K562 (cell line): ENCODE data around the gene CCDC137. TPM values are rescaled to one million over a fixed set of nuclear protein-coding genes. Genes with fewer than 3 reads are reported as not detected.

Source experiments
- BACH1 ChIP-seq: fragments of 200-800 bp; sonication (Bioruptor generic); IDR thresholded peaks from 2 replicates; pipeline ENCODE4 v1.6.1; 2016; ENCODE audit warnings: missing genetic modification characterization, missing compliant biosample characterization
- BRCA1 ChIP-seq, 2 experiments: fragments of 450-650 bp in 1 of 2; sonication (generic) in 1 of 2; formaldehyde crosslinking in 1 of 2; IDR thresholded peaks; 2 replicates each; pipeline versions ENCODE4 v1.5.0 to v1.6.1; 2017 to 2020; ENCODE audit warnings: mild to moderate bottlenecking in 1 of 2, missing genetic modification reagents in 1 of 2
- CBX2 ChIP-seq: fragments of 200-600 bp; sonication (generic); IDR thresholded peaks from one replicate; pipeline ENCODE4 v1.6.1; 2012; ENCODE audit warnings: mild to moderate bottlenecking, low read length, inconsistent platforms; ENCODE audit not compliant: insufficient read depth, poor library complexity, severe bottlenecking
- EGR1 ChIP-seq: fragments of 450-650 bp; conservative IDR thresholded peaks from 2 replicates; pipeline ENCODE4 v1.6.1; 2017; ENCODE audit warnings: mild to moderate bottlenecking
- FOXP1 ChIP-seq: sonication (generic); formaldehyde crosslinking; IDR thresholded peaks from 2 replicates; pipeline ENCODE4 v1.8.0; 2022; ENCODE audit warnings: mild to moderate bottlenecking, missing genetic modification reagents
- MTA3 ChIP-seq: fragments of 450-650 bp; formaldehyde crosslinking; IDR thresholded peaks from 2 replicates; pipeline ENCODE4 v1.6.1; 2017; ENCODE audit warnings: mild to moderate bottlenecking, borderline replicate concordance
- NFIX ChIP-seq: fragments of 250-450 bp; sonication (Bioruptor Pico); IDR thresholded peaks from 2 replicates; pipeline ENCODE4 v1.4.0; 2020; ENCODE audit warnings: low read depth, mild to moderate bottlenecking, moderate library complexity
- PHF20 ChIP-seq: fragments of 450-650 bp; IDR thresholded peaks from 2 replicates; pipeline ENCODE4 v1.6.1; 2018; ENCODE audit not compliant: partially characterized antibody
- PHF21A ChIP-seq: fragments of 450-650 bp; IDR thresholded peaks from 2 replicates; pipeline ENCODE4 v1.6.1; 2017; ENCODE audit warnings: low read depth, borderline replicate concordance
- RBM15 ChIP-seq: fragments of 200-400 bp; formaldehyde crosslinking; IDR thresholded peaks from 2 replicates; pipeline ENCODE4 v1.6.1; 2018; ENCODE audit warnings: mild to moderate bottlenecking, low read length, moderate library complexity; ENCODE audit not compliant: insufficient read depth
- SMAD1 ChIP-seq: fragments of 150-350 bp; IDR thresholded peaks from 2 replicates; pipeline ENCODE4 v1.6.1; 2014; ENCODE audit warnings: low read length, low read depth; ENCODE audit not compliant: partially characterized antibody
- SMARCA5 ChIP-seq: fragments of 450-650 bp; IDR thresholded peaks from 2 replicates; pipeline ENCODE4 v1.6.1; 2016
- SOX6 ChIP-seq: fragments of 450-650 bp; IDR thresholded peaks from 2 replicates; pipeline ENCODE4 v1.6.1; 2014; ENCODE audit warnings: mild to moderate bottlenecking
- TCF3 ChIP-seq: sonication (generic); formaldehyde crosslinking; IDR thresholded peaks from 2 replicates; pipeline ENCODE4 v1.4.0; 2020; ENCODE audit warnings: mild to moderate bottlenecking, missing genetic modification reagents
- TCF7 ChIP-seq: sonication (generic); IDR thresholded peaks from 2 replicates; pipeline ENCODE4 v1.6.1; 2016; ENCODE audit warnings: antibody characterized with exemption, borderline replicate concordance
- XRCC5 ChIP-seq: fragments of 200-400 bp; formaldehyde crosslinking; IDR thresholded peaks from 2 replicates; pipeline ENCODE4 v1.6.1; 2017; ENCODE audit warnings: low read depth, mild to moderate bottlenecking, low read length
- ZEB2 ChIP-seq: fragments of 450-650 bp; IDR thresholded peaks from 2 replicates; pipeline ENCODE4 v1.6.1; 2016
- ZNF431 ChIP-seq: sonication (generic); formaldehyde crosslinking; IDR thresholded peaks from 2 replicates; pipeline ENCODE4 v1.8.0; 2022; ENCODE audit warnings: mild to moderate bottlenecking, missing genetic modification reagents
- polyA plus RNA-seq, 8 experiments: library from polyadenylated mRNA; depleted of rRNA in 4 of 8; stranded (reverse) in 5 of 8; unstranded in 3 of 8; fragments of >200 nt; fragmentation: Nextera tagmentation in 2 of 8; fragmentation: Illumina TruSeq in 1 of 8; extraction: Ambion mirVana in 2 of 8; extraction: Trizol in 1 of 8; gene quantifications; 2 replicates each; pipeline versions ENCODE4 v1.2.1 to v1.2.3, GENCODE V29; 2011 to 2014; ENCODE audit warnings: inconsistent platforms in 1 of 8, missing spikeins in 1 of 8
- total RNA-seq, 7 experiments: library from RNA; depleted of rRNA in 6 of 7; stranded (reverse); fragments of >200 nt in 6 of 7; fragmentation: Illumina TruSeq in 2 of 7; extraction: Trizol in 2 of 7; gene quantifications; 2 replicates each; pipeline versions ENCODE4 v1.2.1 to v1.2.3, GENCODE V29; 2011 to 2021; ENCODE audit warnings: low replicate concordance in 1 of 7
- TF ChIP-seq, protein P1 (sequence below): fragments of 250-450 bp; sonication (Bioruptor Pico); IDR thresholded peaks from 2 replicates; pipeline ENCODE4 v1.8.0; 2022; ENCODE audit warnings: moderate library complexity, mild to moderate bottlenecking, inconsistent platforms
- TF ChIP-seq, protein P2 (sequence below): fragments of 200-400 bp; formaldehyde crosslinking; IDR thresholded peaks from 2 replicates; pipeline ENCODE4 v1.6.1; 2017; ENCODE audit warnings: mild to moderate bottlenecking, low read depth, low read length, moderate library complexity
- TF ChIP-seq, protein P3 (sequence below), 2 experiments: fragments of 150-350 bp in 1 of 2; IDR thresholded peaks; 2 replicates each; pipeline ENCODE4 v1.6.1; 2012 to 2016; ENCODE audit warnings: low read depth in 2 of 2, low read length in 2 of 2, mild to moderate bottlenecking in 1 of 2, moderate library complexity in 1 of 2
- TF ChIP-seq, protein P4 (sequence below): fragments of 450-650 bp; IDR thresholded peaks from 2 replicates; pipeline ENCODE4 v1.6.1; 2016; ENCODE audit warnings: missing biosample characterization, missing genetic modification characterization

Gene CCDC137
- total and polyA plus RNA-seq, 9 of the 15 experiments (the other 6 are each of a cell fraction or from before 2014, with no cell fraction given) = 2.3 to 68.1 (median 38.3) TPM

DNA sequence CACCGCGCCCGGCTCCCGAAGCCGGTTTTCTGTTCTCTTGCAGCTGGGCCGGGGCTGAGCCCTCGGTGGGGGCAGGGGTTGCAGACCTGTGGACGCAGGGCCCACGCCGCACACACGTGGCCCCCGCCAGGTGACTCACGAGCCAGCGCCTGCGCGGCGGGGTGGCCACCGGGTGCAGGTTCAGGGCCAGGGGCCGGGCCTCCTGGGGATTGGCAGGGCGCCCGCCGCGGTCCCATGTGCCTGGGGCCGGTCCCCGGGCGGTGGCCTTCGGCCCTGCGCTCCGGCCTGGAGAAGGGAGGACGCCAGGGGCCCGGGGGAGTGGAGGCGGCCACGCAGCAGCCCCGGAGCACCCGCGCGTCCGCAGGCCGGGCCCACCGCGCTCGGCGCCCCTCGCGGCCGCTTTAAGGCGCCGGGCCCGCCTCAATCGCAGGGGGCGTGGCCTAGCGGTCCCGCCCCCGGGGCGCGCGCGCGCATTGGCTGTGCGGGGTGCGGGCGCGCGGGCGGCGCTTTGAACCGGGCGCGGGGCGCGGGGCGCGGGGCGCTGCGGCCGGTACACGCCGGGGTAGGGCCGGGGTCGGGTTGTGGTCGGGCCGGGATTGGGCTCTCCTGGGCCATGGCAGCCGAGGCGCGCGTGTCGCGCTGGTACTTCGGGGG, 45.4 kb downstream of the CCDC137 start, which contains the start of gene SLC25A10 (continued):
- TF ChIP-seq FOXP1 (CRISPR knock-in tag) (peak; percentile 75; the same call in 1 of the 2 replicates), XRCC5 (no peak), PHF20 (no peak), CBX2 (no peak), BRCA1 (IDR thresholded peaks at IDR 0.05) (no peak), BRCA1 (CRISPR knock-in tag; IDR thresholded peaks at IDR 0.05) (no peak), BACH1 (tag) (no peak), TCF7 (peak; percentile 40; the same call in 1 of the 2 replicates), ZNF431 (CRISPR knock-in tag) (no peak), SOX6 (peak; percentile 26; the same call in 1 of the 2 replicates), SMAD1 (no peak), MTA3 (no peak; the same call in 1 of the 2 replicates), SMARCA5 (no peak), NFIX (no peak), EGR1 (peak; percentile 65), PHF21A (no peak), ZEB2 (peak; percentile 73; the same call in 1 of the 2 replicates), TCF3 (CRISPR knock-in tag) (peak; percentile 15; the same call in 1 of the 2 replicates), RBM15 (no peak)
- TF ChIP-seq, protein P1, sequence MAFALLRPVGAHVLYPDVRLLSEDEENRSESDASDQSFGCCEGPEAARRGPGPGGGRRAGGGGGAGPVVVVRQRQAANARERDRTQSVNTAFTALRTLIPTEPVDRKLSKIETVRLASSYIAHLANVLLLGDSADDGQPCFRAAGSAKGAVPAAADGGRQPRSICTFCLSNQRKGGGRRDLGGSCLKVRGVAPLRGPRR (CRISPR knock-in tag) = no peak
- TF ChIP-seq, protein P2, sequence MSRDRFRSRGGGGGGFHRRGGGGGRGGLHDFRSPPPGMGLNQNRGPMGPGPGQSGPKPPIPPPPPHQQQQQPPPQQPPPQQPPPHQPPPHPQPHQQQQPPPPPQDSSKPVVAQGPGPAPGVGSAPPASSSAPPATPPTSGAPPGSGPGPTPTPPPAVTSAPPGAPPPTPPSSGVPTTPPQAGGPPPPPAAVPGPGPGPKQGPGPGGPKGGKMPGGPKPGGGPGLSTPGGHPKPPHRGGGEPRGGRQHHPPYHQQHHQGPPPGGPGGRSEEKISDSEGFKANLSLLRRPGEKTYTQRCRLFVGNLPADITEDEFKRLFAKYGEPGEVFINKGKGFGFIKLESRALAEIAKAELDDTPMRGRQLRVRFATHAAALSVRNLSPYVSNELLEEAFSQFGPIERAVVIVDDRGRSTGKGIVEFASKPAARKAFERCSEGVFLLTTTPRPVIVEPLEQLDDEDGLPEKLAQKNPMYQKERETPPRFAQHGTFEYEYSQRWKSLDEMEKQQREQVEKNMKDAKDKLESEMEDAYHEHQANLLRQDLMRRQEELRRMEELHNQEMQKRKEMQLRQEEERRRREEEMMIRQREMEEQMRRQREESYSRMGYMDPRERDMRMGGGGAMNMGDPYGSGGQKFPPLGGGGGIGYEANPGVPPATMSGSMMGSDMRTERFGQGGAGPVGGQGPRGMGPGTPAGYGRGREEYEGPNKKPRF = no peak
- TF ChIP-seq, protein P3, sequence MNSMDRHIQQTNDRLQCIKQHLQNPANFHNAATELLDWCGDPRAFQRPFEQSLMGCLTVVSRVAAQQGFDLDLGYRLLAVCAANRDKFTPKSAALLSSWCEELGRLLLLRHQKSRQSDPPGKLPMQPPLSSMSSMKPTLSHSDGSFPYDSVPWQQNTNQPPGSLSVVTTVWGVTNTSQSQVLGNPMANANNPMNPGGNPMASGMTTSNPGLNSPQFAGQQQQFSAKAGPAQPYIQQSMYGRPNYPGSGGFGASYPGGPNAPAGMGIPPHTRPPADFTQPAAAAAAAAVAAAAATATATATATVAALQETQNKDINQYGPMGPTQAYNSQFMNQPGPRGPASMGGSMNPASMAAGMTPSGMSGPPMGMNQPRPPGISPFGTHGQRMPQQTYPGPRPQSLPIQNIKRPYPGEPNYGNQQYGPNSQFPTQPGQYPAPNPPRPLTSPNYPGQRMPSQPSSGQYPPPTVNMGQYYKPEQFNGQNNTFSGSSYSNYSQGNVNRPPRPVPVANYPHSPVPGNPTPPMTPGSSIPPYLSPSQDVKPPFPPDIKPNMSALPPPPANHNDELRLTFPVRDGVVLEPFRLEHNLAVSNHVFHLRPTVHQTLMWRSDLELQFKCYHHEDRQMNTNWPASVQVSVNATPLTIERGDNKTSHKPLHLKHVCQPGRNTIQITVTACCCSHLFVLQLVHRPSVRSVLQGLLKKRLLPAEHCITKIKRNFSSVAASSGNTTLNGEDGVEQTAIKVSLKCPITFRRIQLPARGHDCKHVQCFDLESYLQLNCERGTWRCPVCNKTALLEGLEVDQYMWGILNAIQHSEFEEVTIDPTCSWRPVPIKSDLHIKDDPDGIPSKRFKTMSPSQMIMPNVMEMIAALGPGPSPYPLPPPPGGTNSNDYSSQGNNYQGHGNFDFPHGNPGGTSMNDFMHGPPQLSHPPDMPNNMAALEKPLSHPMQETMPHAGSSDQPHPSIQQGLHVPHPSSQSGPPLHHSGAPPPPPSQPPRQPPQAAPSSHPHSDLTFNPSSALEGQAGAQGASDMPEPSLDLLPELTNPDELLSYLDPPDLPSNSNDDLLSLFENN (IDR thresholded peaks at IDR 0.05; ENCODE audit: low read depth in 2 of 2, low read length in 2 of 2) = no peak
- TF ChIP-seq, protein P4, sequence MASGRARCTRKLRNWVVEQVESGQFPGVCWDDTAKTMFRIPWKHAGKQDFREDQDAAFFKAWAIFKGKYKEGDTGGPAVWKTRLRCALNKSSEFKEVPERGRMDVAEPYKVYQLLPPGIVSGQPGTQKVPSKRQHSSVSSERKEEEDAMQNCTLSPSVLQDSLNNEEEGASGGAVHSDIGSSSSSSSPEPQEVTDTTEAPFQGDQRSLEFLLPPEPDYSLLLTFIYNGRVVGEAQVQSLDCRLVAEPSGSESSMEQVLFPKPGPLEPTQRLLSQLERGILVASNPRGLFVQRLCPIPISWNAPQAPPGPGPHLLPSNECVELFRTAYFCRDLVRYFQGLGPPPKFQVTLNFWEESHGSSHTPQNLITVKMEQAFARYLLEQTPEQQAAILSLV (tag) = no peak
